Ecto neural progenitor cell (in vitro differentiated cells): ENCODE results near the gene APPBP2.
"Not testable (repeated sequence)": the region's sequence is repeated elsewhere in the genome, so short reads cannot be mapped to it uniquely, and the experiment has no call there.

Source experiments
- DNase-seq: peaks from one replicate; pipeline ENCODE4 v3.0.0-alpha.2; 2018; ENCODE audit warnings: low spot score

APPBP2 gene, protein sequence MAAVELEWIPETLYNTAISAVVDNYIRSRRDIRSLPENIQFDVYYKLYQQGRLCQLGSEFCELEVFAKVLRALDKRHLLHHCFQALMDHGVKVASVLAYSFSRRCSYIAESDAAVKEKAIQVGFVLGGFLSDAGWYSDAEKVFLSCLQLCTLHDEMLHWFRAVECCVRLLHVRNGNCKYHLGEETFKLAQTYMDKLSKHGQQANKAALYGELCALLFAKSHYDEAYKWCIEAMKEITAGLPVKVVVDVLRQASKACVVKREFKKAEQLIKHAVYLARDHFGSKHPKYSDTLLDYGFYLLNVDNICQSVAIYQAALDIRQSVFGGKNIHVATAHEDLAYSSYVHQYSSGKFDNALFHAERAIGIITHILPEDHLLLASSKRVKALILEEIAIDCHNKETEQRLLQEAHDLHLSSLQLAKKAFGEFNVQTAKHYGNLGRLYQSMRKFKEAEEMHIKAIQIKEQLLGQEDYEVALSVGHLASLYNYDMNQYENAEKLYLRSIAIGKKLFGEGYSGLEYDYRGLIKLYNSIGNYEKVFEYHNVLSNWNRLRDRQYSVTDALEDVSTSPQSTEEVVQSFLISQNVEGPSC

GRCh38 chr17:60525685-60526514 is at the start of gene APPBP2:
Gene APPBP2, minus strand, starts transcription at chr17:60526242. Its CDS starts 311 bp downstream, at chr17:60525931.
- DNase-seq: peak; percentile 95

- no peak for DNase-seq
Observed at GRCh38 chr17:60573236-60574051, 47.4 kb upstream of the APPBP2 start.

DNA sequence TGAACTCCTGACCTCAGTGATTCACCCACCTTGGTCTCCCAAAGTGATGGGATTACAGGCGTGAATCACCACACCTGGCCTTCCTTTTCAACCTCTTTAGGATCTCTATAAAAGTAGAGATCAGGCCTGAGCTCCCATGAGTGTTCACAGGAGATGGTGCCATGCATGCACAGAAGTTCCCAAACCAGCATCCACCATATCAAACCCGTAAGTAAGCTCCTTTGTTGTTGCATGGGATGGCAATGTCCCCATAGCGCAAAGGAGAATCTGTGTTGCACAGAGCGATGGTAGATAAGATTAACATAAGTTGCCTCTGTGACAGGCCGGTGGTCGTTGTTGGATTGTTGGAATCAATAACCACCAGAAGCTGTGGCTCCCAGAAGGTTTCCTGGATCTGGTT is 39.2 kb upstream of the APPBP2 start:
- DNase-seq: no peak

DNA sequence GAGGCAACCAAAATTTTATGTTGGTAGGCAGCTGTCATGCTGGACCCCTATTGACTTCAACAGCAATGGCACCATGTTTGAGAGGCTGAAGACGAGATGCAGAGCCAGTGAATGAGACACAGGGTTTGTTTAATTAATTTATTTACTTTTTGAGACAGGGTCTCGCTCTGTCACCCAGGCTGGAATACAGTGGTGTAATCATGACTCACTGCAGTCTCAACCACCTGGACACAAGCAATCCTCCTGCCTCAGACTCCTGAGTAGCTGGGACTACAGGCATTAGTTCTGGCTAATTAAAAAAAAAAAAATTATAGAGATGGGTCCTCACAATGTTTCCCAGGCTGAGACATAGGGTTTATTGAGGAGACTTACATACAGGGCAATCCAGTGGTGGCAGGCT is 37.7 kb upstream of the APPBP2 start:
- no peak for DNase-seq

DNA sequence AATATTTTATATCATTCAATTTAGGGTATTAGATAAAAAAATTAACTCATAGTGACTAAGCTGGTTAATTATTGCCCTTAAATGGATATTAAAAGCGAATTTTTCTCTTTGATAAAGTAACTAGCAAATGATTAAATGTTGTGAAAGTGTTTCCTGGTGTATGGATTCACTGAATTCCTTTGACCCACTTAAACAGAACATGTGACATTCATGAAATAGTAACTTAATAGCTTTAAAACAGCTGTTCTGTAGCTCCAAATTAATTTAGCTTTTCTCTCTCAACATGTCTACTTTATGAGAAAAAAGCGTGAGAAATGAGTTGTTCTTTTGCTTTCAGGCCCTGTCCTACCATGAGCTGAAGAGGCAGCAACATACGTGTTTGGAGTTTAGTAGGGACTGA is 36.4 kb upstream of the APPBP2 start:
- no peak for DNase-seq

DNA sequence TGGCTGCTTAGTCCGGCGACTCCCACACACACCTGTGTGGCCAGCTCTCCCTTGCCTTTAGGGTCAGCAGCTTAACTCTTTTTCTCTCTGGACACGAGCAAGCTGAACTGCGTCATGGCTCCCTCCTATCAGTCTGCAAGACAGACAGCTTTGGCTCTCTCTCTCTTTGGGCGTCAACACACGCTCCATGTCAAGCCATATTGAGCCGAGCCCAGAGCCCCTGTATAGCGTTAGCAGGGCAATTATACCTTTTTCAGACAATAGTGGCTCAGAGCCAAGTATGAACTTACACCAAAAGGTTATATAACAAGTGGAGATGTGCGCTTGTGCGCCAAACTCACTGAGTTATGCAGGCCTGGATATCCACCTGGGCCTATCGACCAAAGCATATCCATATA is 34.8 kb upstream of the APPBP2 start:
- no peak for DNase-seq

- no peak for DNase-seq
Observed at GRCh38 chr17:60559995-60560859, 34.2 kb upstream of the APPBP2 start.

GRCh38 chr17:60559659-60559994 is 33.6 kb upstream of the APPBP2 start:
- no peak for DNase-seq

DNA sequence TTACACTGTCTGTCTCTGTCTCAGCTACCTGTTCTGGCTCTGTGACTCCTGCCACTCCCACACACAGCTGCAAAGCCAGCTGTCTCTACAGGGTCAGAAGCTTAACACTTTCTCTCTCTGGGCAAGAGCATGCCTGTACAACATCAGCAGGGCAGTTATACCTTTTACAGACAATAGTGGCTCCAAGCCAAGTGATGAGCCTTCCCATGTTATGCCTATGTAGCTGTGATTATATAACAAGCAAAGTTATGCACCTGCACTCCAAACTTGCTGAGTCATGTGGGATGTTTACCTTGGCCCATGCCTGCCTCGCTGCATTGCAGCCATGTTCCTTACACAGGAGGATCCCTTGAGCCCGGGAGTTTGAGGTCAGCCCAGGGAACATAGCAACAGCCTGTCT is 31.8 kb upstream of the APPBP2 start:
- DNase-seq: no peak

DNA sequence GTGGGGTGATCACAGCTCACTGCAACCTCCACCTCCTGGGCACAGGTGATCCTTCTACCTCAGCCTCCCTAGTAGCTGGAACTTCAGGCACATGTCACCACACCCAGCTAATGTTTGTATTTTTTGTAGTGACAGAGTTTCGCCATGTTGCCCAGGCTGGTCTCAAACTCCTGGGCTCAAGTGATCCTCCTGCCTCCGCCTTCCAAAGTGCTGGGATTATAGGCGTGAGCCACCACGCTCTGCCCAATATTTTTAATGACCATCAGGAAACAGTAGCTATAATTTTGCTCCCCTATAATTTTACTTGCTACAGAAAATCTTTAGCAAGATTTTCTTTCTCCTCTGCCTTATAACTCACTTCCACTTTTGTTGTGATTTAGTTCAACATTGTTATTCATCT is 29.7 kb upstream of the APPBP2 start:
- DNase-seq: no peak

- no peak for DNase-seq
Observed at GRCh38 chr17:60554377-60554788, 28.3 kb upstream of the APPBP2 start.

DNA sequence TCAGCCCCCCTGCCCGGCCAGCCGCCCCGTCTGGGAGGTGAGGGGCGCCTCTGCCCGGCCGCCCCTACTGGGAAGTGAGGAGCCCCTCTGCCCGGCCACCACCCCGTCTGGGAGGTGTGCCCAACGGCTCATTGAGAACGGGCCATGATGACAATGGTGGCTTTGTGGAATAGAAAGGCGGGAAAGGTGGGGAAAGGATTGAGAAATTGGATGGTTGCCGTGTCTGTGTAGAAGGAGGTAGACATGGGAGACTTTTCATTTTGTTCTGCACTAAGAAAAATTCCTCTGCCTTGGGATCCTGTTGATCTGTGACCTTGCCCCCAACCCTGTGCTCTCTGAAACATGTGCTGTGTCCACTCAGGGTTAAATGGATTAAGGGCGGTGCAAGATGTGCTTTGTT is 26.2 kb upstream of the APPBP2 start:
- not testable (repeated sequence) for DNase-seq

- DNase-seq: no peak
Observed at GRCh38 chr17:60548990-60549389, 22.9 kb upstream of the APPBP2 start.

- no peak for DNase-seq
Observed at GRCh38 chr17:60545465-60546191, 19.6 kb upstream of the APPBP2 start.

DNA sequence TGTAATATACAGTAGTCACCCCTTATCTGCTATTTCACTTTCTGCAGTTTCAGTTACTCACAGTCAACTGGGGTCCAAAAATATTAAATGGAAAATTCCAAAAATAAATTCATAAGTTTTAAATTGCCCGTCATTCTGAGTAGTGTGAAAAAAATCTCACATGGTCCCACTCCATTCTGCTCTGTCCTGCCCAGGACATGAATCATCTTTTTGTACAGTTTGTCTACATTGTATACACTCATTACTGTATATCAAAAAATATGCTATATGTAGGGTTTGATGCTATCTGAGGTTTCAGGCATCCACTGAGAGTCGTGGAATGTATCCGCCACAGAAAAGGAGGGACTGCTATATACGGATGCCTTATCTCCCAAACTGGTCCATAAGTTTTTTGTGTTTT is 16.0 kb upstream of the APPBP2 start:
- DNase-seq: no peak

DNA sequence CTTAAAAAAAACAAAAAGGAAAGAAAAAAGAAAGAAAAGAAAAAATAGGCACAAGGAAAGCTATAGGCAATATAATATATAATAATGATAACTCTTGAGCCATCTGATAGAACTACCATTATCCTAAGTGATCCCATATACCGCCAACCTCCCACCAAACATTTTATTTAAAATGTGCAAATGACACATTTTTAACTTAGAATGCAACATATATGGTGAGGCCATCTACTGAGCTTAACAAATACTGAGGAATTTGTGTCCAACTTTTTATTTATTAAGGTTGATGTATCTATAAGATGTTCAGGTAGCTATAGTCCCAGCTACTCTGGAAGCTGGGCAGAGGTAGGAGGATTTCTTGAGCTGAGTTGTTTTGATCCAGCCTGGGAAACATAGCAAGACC is 14.4 kb upstream of the APPBP2 start:
- DNase-seq: no peak

DNA sequence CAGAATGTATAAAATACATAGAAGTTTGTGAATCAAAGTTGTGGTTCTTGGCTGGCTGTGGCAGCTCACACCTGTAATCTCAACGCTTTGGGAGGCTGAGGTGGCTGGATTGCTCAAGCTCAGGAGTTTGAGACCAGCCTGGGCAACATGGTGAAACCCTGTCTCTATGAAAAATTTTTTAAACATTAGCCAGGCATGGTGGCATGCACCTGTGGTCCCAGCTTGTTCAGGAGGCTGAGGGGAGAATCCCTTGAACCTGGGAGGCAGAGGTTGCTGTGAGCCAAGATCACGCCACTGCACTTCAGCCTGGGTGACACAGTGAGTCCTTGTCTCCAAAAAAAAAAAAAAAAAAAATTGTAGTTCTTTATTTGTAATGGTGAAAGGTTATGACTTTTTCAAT is 13.8 kb upstream of the APPBP2 start:
- no peak for DNase-seq

DNA sequence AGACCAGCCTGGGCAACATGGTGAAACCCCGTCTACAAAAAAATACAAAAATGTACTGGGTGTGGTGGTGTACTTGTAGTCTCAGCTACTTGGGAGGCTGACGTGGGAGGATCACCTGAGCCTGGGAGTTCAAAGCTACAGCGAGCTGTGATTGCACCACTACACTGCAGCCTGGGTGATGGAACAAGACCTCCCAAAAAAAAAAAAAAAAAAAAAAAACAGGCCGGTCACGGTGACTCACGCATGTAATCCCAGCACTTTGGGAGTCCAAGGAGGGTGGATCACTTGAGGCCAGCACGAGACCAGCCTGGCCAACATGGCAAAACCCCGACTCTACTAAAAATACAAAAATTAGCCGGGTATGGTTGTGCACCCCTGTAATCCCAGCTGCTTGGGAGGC is 12.7 kb upstream of the APPBP2 start:
- DNase-seq: no peak

- DNase-seq: no peak
Observed at GRCh38 chr17:60535382-60536279, 9.6 kb upstream of the APPBP2 start.
